ENCODE measurements around the gene ZAP70.
A peak's percentile ranks its signal among the peaks of the same experiment; 100 is the strongest.

ZAP70 gene

GRCh38 chr2:97701186-97701585 lies 12.2 kb upstream of the ZAP70 start:
- H3K27ac Mint-ChIP-seq: no peak overlapping the region
- no peak for DNase-seq
- no peaks in the 10 kb centered on the region for H3K9me3 Mint-ChIP-seq
- H3K4me3 Mint-ChIP-seq: no peak overlapping the region
- peaks cover under 1% of the 10 kb centered on the region for H3K27me3 Mint-ChIP-seq (ENCODE audit: low read depth, poor library complexity)
- H3K4me1 Mint-ChIP-seq: peaks cover 47% of the 10 kb centered on the region
- no peaks in the 10 kb centered on the region for H3K36me3 Mint-ChIP-seq (ENCODE audit: low read depth)
- no peak for TF ChIP-seq CTCF (IDR thresholded peaks at IDR 0.05)

GRCh38 chr2:97701851-97702465 lies 11.4 kb upstream of the ZAP70 start:
- Mint-ChIP-seq H3K4me1 (peaks cover 40% of the 10 kb centered on the region), H3K36me3 (ENCODE audit: low read depth) (no peaks in the 10 kb centered on the region), H3K27me3 (ENCODE audit: low read depth, poor library complexity) (peaks cover 5% of the 10 kb centered on the region), H3K27ac (peak overlapping the region; percentile 47), H3K9me3 (no peaks in the 10 kb centered on the region), H3K4me3 (no peak overlapping the region)
- no peak for DNase-seq
- TF ChIP-seq CTCF (IDR thresholded peaks at IDR 0.05): no peak

- H3K9me3 Mint-ChIP-seq: no peaks in the 10 kb centered on the region
Observed at GRCh38 chr2:97702731-97703470, 10.5 kb upstream of the ZAP70 start.

GRCh38 chr2:97703741-97704140 lies 9.6 kb upstream of the ZAP70 start:
- DNase-seq: no peak
- no peak overlapping the region for H3K4me3 Mint-ChIP-seq
- H3K27me3 Mint-ChIP-seq (ENCODE audit: low read depth, poor library complexity): peaks cover 5% of the 10 kb centered on the region
- no peak overlapping the region for H3K27ac Mint-ChIP-seq
- no peak for TF ChIP-seq CTCF (IDR thresholded peaks at IDR 0.05)
- H3K4me1 Mint-ChIP-seq: peaks cover 24% of the 10 kb centered on the region
- H3K36me3 Mint-ChIP-seq (ENCODE audit: low read depth): no peaks in the 10 kb centered on the region
- H3K9me3 Mint-ChIP-seq: no peaks in the 10 kb centered on the region

More at GRCh38 chr2:97702731-97703470, 10.5 kb upstream of the ZAP70 start:
- H3K27me3 Mint-ChIP-seq (ENCODE audit: low read depth, poor library complexity): peaks cover 5% of the 10 kb centered on the region
- TF ChIP-seq CTCF (IDR thresholded peaks at IDR 0.05): no peak
- H3K36me3 Mint-ChIP-seq (ENCODE audit: low read depth): no peaks in the 10 kb centered on the region
- no peak overlapping the region for H3K4me3 Mint-ChIP-seq
- peak overlapping the region; percentile 47 for H3K27ac Mint-ChIP-seq
- peaks cover 32% of the 10 kb centered on the region for H3K4me1 Mint-ChIP-seq
- no peak for DNase-seq

GRCh38 chr2:97704989-97705388 lies 8.4 kb upstream of the ZAP70 start:
- Mint-ChIP-seq H3K27me3 (ENCODE audit: low read depth, poor library complexity) (peaks cover 6% of the 10 kb centered on the region), H3K4me1 (peaks cover 18% of the 10 kb centered on the region), H3K4me3 (no peak overlapping the region), H3K36me3 (ENCODE audit: low read depth) (no peaks in the 10 kb centered on the region), H3K27ac (no peak overlapping the region), H3K9me3 (no peaks in the 10 kb centered on the region)
- TF ChIP-seq CTCF (IDR thresholded peaks at IDR 0.05): no peak
- DNase-seq: no peak

GRCh38 chr2:97706112-97706511 lies 7.3 kb upstream of the ZAP70 start:
- peaks cover 14% of the 10 kb centered on the region for H3K4me1 Mint-ChIP-seq
- H3K36me3 Mint-ChIP-seq (ENCODE audit: low read depth): no peaks in the 10 kb centered on the region
- H3K9me3 Mint-ChIP-seq: no peaks in the 10 kb centered on the region
- no peak for TF ChIP-seq CTCF (IDR thresholded peaks at IDR 0.05)
- peaks cover 8% of the 10 kb centered on the region for H3K27me3 Mint-ChIP-seq (ENCODE audit: low read depth, poor library complexity)
- no peak for DNase-seq
- H3K4me3 Mint-ChIP-seq: no peak overlapping the region
- no peak overlapping the region for H3K27ac Mint-ChIP-seq
